Colonic mucosa (tissue), 4 donors: Measurements from ENCODE around the gene PMPCA. TPM values are rescaled to one million over a fixed set of nuclear protein-coding genes. Genes with fewer than 3 reads are reported as not detected.

Experiments used
- DNase-seq: peaks from one replicate; pipeline ENCODE4 v3.0.0-alpha.2; 2020
- H3K27ac ChIP-seq: fragments of 200-600 bp; one replicate; pipeline ENCODE4 v1.8.0; 2021
- H3K27me3 ChIP-seq: fragments of 200-600 bp; one replicate; pipeline ENCODE4 v1.8.0; 2021
- H3K36me3 ChIP-seq: fragments of 200-600 bp; one replicate; pipeline ENCODE4 v1.8.0; 2021
- H3K4me1 ChIP-seq: fragments of 200-600 bp; one replicate; pipeline ENCODE4 v1.8.0; 2021; ENCODE audit warnings: mild to moderate bottlenecking
- H3K4me3 ChIP-seq: fragments of 200-600 bp; one replicate; pipeline ENCODE4 v1.8.0; 2021
- H3K9ac ChIP-seq, 2 donors: one replicate each; pipeline ENCODE4 v1.7.0; 2013; ENCODE audit warnings: control low read depth in 2 of 2, low read depth in 2 of 2, low read length in 2 of 2
- H3K9me3 ChIP-seq: fragments of 200-600 bp; one replicate; pipeline ENCODE4 v1.8.0; 2021
- intact Hi-C: fragments of 100-400 bp; cut with DNase I; formaldehyde crosslinking; loops from one replicate; pipeline ENCODE4 v1.14.1; 2022
- total RNA-seq, 2 donors: library from RNA; stranded (reverse); fragmentation: NEBNext Ultra II Directional in 1 of 2; extraction: Animal tissue kit (Norgen Biotek cat#: 25700) in 1 of 2; gene quantifications; one replicate each; pipeline ENCODE4 v1.2.1, GENCODE V29; 2021
- TF ChIP-seq, protein P1 (sequence below): fragments of 200-600 bp; IDR thresholded peaks from one replicate; pipeline ENCODE4 v1.8.0; 2022; ENCODE audit warnings: antibody characterized with exemption, mild to moderate bottlenecking
- donor health status: healthy.
- donor health status: DM: no; HTN: no; CAD: no.
- donor health status: DM: no; HTN: no; CAD: no.

PMPCA gene
- total RNA-seq, 2 donors from 2014 or later, result 56.1 to 60.9 TPM

DNA sequence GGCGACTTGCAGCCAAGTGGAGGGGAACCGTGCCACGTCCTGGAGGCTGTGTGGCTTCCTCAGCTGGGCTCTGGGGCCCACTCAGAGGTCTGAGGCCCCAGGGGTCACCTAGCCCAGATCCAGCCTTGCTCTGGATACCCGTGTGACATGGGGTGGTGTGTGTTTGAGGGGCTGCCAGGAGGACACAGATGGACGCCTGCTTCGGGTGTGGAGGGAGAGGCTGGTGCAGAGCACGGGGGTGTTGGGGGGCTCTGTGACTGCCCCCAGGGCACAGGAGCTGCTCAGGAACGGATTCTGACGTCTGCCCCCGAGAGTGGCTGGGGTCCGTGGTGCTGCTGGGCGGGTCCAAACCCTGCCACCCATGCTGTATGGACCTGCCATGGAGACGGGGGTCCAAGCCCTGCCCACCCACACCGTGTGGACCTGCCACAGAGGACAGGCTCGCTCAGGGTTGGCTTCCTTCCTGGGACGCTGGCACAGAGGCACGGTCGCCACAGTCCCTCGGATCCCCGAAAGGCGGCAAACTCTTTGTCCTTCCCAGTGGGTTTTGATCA lies 18.7 kb downstream of the PMPCA start:
- Histone ChIP-seq H3K9me3 (no peaks in the 10 kb centered on the region), H3K27ac (no peak overlapping the region), H3K36me3 (no peaks in the 10 kb centered on the region), H3K27me3 (no peaks in the 10 kb centered on the region), H3K9ac (no peak overlapping the region), H3K4me3 (no peak overlapping the region), H3K4me1 (no peaks in the 10 kb centered on the region)
- TF ChIP-seq, protein P1, sequence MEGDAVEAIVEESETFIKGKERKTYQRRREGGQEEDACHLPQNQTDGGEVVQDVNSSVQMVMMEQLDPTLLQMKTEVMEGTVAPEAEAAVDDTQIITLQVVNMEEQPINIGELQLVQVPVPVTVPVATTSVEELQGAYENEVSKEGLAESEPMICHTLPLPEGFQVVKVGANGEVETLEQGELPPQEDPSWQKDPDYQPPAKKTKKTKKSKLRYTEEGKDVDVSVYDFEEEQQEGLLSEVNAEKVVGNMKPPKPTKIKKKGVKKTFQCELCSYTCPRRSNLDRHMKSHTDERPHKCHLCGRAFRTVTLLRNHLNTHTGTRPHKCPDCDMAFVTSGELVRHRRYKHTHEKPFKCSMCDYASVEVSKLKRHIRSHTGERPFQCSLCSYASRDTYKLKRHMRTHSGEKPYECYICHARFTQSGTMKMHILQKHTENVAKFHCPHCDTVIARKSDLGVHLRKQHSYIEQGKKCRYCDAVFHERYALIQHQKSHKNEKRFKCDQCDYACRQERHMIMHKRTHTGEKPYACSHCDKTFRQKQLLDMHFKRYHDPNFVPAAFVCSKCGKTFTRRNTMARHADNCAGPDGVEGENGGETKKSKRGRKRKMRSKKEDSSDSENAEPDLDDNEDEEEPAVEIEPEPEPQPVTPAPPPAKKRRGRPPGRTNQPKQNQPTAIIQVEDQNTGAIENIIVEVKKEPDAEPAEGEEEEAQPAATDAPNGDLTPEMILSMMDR, result no peak
- intact Hi-C loops, result no loop called here
- no peak for DNase-seq

DNA sequence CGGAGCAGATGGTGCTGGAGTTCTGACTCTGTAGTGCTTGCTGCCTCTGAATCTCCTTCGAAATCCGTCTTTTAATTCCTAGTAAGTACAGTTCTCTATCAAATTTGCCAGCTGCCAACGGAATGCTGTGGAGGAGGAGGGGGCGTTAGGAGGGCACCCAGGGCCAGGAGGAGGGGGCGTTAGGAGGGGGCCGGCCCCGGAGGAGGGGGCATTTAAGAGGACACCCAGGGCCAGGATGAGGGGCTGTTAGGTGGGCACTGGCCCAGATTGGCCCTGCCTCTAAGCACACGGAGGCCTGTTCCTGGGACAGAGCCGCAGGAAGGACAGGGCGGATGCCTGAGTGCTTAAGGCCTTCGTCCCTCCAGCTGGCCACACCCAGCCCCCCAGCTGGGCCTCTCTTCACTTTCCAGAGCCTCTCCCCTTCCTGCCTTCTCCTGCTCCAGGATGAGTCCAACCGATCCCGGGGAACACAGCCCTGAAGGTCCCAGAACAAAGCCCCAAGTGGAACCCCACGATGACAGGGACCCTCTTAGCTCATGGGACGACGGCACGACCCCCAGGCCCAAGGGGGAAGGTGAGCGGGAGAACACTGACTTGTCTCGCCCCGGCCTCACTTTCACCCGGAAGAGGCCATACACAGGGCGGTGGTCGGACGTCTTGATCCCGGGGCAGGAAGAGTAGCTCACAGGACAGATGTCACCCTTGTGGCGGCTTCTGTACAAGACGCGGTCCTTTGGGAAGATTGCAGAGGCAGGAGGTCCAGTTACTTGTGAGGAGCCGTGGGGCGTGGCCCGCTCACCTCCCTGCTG lies 19.4 kb downstream of the PMPCA start:
- no peak for DNase-seq
- Histone ChIP-seq H3K9ac (no peak overlapping the region), H3K27ac (no peak overlapping the region), H3K36me3 (no peaks in the 10 kb centered on the region), H3K27me3 (no peaks in the 10 kb centered on the region), H3K4me3 (no peak overlapping the region), H3K9me3 (no peaks in the 10 kb centered on the region), H3K4me1 (no peaks in the 10 kb centered on the region)
- TF ChIP-seq, protein P1, result no peak
- intact Hi-C loops, result no loop called here

DNA sequence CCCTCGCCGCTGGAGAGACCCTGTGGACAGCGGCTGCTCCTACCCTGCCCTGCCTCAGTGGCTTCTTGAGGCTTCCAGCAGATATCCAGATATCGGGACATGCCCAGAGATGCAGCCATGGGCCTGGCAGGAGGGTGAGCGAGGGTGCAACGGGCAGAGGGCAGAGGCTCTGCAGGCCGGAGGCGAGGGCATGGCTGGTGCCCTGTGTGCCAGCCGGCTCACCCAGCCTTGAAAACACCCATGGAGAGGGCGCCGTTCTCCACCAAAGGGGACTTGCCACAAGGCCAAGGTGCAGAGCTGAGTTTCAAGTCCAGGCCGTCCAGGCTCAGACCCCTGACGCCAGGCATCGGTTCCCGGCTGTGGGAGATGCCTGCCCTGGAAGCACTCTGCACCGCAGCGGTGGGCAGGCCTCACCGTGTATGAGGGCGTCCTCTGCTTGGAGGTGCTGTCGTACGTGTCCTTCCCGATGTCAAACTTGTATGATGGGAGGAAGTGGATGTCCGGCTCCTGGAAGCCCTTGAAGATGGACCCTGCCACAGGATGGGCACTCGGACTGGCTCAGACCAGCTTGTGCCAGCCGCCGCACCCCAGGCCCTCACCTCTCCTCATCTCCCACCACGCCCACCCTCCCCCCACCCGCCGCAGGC lies 20.3 kb downstream of the PMPCA start:
- intact Hi-C loops, result no loop called here
- no peak for DNase-seq
- no peaks in the 10 kb centered on the region for H3K36me3 ChIP-seq
- H3K9me3 ChIP-seq, result no peaks in the 10 kb centered on the region
- no peaks in the 10 kb centered on the region for H3K4me1 ChIP-seq
- TF ChIP-seq, protein P1, result no peak
- no peak overlapping the region for H3K4me3 ChIP-seq
- H3K27ac ChIP-seq, result no peak overlapping the region
- H3K9ac ChIP-seq, result no peak overlapping the region
- H3K27me3 ChIP-seq, result no peaks in the 10 kb centered on the region

DNA sequence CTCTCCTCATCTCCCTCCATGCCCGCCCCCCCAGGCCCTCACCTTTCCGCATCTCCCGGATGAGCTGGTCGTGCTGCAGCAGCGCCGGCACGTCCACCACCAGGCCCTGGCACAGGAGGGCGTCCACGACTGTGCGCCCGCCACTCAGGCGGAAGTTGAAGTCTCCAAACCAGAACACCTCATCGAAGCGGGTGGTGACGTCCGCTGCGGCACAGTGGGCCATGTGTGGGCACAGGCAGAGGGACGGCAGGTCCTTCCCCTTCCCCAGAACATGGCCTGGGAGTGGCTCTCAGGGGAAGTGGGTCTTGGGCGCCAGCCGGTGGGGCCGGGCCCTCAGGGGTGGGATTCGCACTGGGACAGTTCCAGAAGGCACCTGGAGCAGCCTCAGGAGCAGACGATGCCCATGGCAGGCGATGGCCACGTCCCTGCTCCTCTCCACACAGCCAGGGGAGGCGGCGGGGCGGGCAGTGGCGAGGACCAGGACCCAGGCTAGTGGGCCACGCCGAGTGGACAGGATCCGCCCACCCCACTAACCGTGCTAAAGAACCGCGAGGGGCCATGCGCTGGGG lies 21.4 kb downstream of the PMPCA start:
- H3K27ac ChIP-seq, result no peak overlapping the region
- no peaks in the 10 kb centered on the region for H3K27me3 ChIP-seq
- H3K4me1 ChIP-seq, result no peaks in the 10 kb centered on the region
- no peaks in the 10 kb centered on the region for H3K9me3 ChIP-seq
- no peak for DNase-seq
- TF ChIP-seq, protein P1, result no peak
- H3K36me3 ChIP-seq, result no peaks in the 10 kb centered on the region
- no peak overlapping the region for H3K9ac ChIP-seq
- no peak overlapping the region for H3K4me3 ChIP-seq
- intact Hi-C loops, result no loop called here

DNA sequence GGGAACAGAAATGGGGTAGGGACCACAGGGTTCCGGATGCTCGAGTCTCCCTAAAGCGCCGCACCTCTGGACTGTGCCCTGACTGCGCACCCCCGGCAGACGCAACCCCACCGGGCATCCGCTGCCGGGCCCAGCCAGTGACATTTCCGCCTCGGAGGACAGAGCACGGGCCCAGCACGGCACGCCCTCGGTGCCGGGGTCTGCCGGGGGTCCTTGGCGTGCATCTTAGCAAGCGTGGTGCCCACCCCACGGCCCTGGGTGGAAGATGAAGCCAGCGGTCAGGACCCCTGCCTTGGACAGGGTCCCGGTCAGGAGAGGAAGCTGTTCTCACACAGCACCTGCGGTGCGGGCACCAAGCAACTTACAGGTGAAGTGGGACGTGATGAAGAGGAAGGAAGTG lies 22.1 kb downstream of the PMPCA start:
- TF ChIP-seq, protein P1, result no peak
- Histone ChIP-seq H3K36me3 (no peaks in the 10 kb centered on the region), H3K4me3 (no peak overlapping the region), H3K9me3 (no peaks in the 10 kb centered on the region), H3K9ac (no peak overlapping the region), H3K27me3 (no peaks in the 10 kb centered on the region), H3K4me1 (peaks cover 4% of the 10 kb centered on the region), H3K27ac (no peak overlapping the region)
- intact Hi-C loops, result no loop called here
- no peak for DNase-seq
